IMR-90 (cell line): ENCODE results near the gene ZNF182. TPM values are rescaled to one million over a fixed set of nuclear protein-coding genes. Genes with fewer than 3 reads are reported as not detected.

Source experiments
- ATAC-seq: fragments of 200-7000 bp; cut with Tn5 transposase; 2 replicates; pipeline ENCODE4 v1.9.1; 2020; ENCODE audit warnings: low read depth, mild to moderate bottlenecking, moderate library complexity
- BruUV-seq: library from RNA; stranded (reverse); fragments of 400-500 nt; replicated peaks from 2 replicates; lab custom pipeline; 2021; lab: Mats Ljungman, UMichigan
- CTCF ChIA-PET: fragments of 300-600 bp; formaldehyde crosslinking; extraction: SDS; loops from one replicate; lab custom pipeline; 2021; ENCODE audit warnings: antibody characterized with exemption; lab: Yijun Ruan, JAX
- POLR2A ChIA-PET: fragments of 300-600 bp; sonication (Branson Sonifier 250); formaldehyde crosslinking; loops from one replicate; lab custom pipeline; 2022; ENCODE audit warnings: antibody characterized with exemption; ENCODE audit not compliant: unreplicated experiment; lab: Charles Lee
- DNase-seq: peaks from one replicate; pipeline ENCODE4 v3.0.0; 2013
- H2AFZ ChIP-seq: replicated peaks from 2 replicates; pipeline ENCODE3; 2013; ENCODE audit warnings: low read length, mild to moderate bottlenecking; ENCODE audit not compliant: poor library complexity
- H2AK5ac ChIP-seq: 2 replicates; pipeline ENCODE4 v1.6.1; 2013; ENCODE audit warnings: low read depth, low read length, inconsistent platforms
- H2AK9ac ChIP-seq: replicated peaks from 2 replicates; pipeline ENCODE3; 2013; ENCODE audit warnings: mild to moderate bottlenecking, low read depth, low read length, moderate library complexity; ENCODE audit not compliant: poor library complexity
- H2BK120ac ChIP-seq: 2 replicates; pipeline ENCODE4 v1.6.1; 2013; ENCODE audit warnings: low read depth, low read length, inconsistent platforms
- H2BK15ac ChIP-seq: 3 replicates; pipeline ENCODE4 v1.6.1; 2013; ENCODE audit warnings: low read depth, low read length, inconsistent platforms
- H2BK20ac ChIP-seq: 2 replicates; pipeline ENCODE4 v1.6.1; 2013; ENCODE audit warnings: low read depth, mild to moderate bottlenecking, inconsistent platforms, low read length, moderate library complexity
- H2BK5ac ChIP-seq: 2 replicates; pipeline ENCODE4 v1.6.1; 2013; ENCODE audit warnings: mild to moderate bottlenecking, low read depth, low read length, inconsistent platforms; ENCODE audit not compliant: poor library complexity, severe bottlenecking
- H3K14ac ChIP-seq: replicated peaks from 2 replicates; pipeline ENCODE4 v1.6.1; 2013; ENCODE audit warnings: low read depth, low read length, inconsistent platforms
- H3K18ac ChIP-seq: 2 replicates; pipeline ENCODE4 v1.6.1; 2013; ENCODE audit warnings: low read depth, low read length, control low read depth
- H3K23ac ChIP-seq: 2 replicates; pipeline ENCODE4 v1.6.1; 2013; ENCODE audit warnings: low read depth, low read length, inconsistent platforms
- H3K27ac ChIP-seq: 2 replicates; pipeline ENCODE4 v1.5.1; 2013; ENCODE audit warnings: mild to moderate bottlenecking, control low read depth, low read length; ENCODE audit not compliant: insufficient read depth
- H3K27me3 ChIP-seq: 2 replicates; pipeline ENCODE4 v1.6.1; 2013; ENCODE audit warnings: low read length; ENCODE audit not compliant: control insufficient read depth, insufficient read depth
- H3K36me3 ChIP-seq: 2 replicates; pipeline ENCODE4 v1.6.1; 2013; ENCODE audit warnings: low read length, mixed read lengths; ENCODE audit not compliant: control insufficient read depth, insufficient read depth
- H3K4ac ChIP-seq: 2 replicates; pipeline ENCODE4 v1.6.1; 2013; ENCODE audit warnings: low read depth, low read length, inconsistent platforms
- H3K4me1 ChIP-seq: 2 replicates; pipeline ENCODE4 v1.6.1; 2013; ENCODE audit warnings: low read length, mixed read lengths; ENCODE audit not compliant: control insufficient read depth, insufficient read depth
- H3K4me2 ChIP-seq: 2 replicates; pipeline ENCODE4 v1.6.1; 2013; ENCODE audit warnings: low read depth, mild to moderate bottlenecking, control low read depth, low read length, moderate library complexity
- H3K4me3 ChIP-seq: 2 replicates; pipeline ENCODE4 v1.5.1; 2013; ENCODE audit warnings: low read depth, mild to moderate bottlenecking, control low read depth, low read length, moderate library complexity; ENCODE audit not compliant: insufficient read depth
- H3K56ac ChIP-seq: 2 replicates; pipeline ENCODE4 v1.6.1; 2013; ENCODE audit warnings: low read length, inconsistent platforms; ENCODE audit not compliant: insufficient read depth; ENCODE audit errors: extremely low read depth
- H3K79me1 ChIP-seq, 2 experiments: 2 replicates each; pipeline ENCODE4 v1.6.1; 2013; ENCODE audit warnings: low read length in 2 of 2, inconsistent platforms in 1 of 2, low read depth in 1 of 2
- H3K9ac ChIP-seq: 2 replicates; pipeline ENCODE4 v1.6.1; 2013; ENCODE audit warnings: low read depth, low read length, control low read depth
- H3K9me1 ChIP-seq: 2 replicates; pipeline ENCODE4 v1.6.1; 2013; ENCODE audit warnings: low read length, inconsistent platforms; ENCODE audit not compliant: insufficient read depth
- H3K9me3 ChIP-seq: 2 replicates; pipeline ENCODE4 v1.6.1; 2013; ENCODE audit warnings: low read length; ENCODE audit not compliant: control insufficient read depth, insufficient read depth
- H4K20me1 ChIP-seq: 2 replicates; pipeline ENCODE4 v1.6.1; 2013; ENCODE audit warnings: low read length, inconsistent platforms; ENCODE audit not compliant: insufficient read depth
- H4K5ac ChIP-seq: 2 replicates; pipeline ENCODE4 v1.6.1; 2013; ENCODE audit warnings: mild to moderate bottlenecking, low read depth, low read length, control low read depth
- H4K8ac ChIP-seq, 2 experiments: 2 replicates each; pipeline ENCODE4 v1.6.1; 2013; ENCODE audit warnings: low read depth in 2 of 2, low read length in 2 of 2, control low read depth in 1 of 2, inconsistent platforms in 1 of 2
- H4K91ac ChIP-seq: 2 replicates; pipeline ENCODE4 v1.6.1; 2013; ENCODE audit warnings: low read depth, low read length, inconsistent platforms; ENCODE audit not compliant: insufficient read depth
- BHLHE40 ChIP-seq: fragments of 150-350 bp; IDR thresholded peaks from 2 replicates; pipeline ENCODE4 v1.6.1; 2016; ENCODE audit warnings: mild to moderate bottlenecking, low read depth, low read length
- CEBPB ChIP-seq: IDR thresholded peaks from 2 replicates; pipeline ENCODE4 v1.6.1; 2012; ENCODE audit warnings: low read depth, low read length, improper control_type of control experiment
- CHD1 ChIP-seq: IDR thresholded peaks from 2 replicates; pipeline ENCODE4 v1.6.1; 2012; ENCODE audit warnings: low read depth, low read length, improper control_type of control experiment
- FOS ChIP-seq: fragments of 150-350 bp; IDR thresholded peaks from 2 replicates; pipeline ENCODE4 v1.6.1; 2016; ENCODE audit warnings: low read depth, low read length
- MAFK ChIP-seq: IDR thresholded peaks from 2 replicates; pipeline ENCODE4 v1.6.1; 2012; ENCODE audit warnings: low read depth, low read length, improper control_type of control experiment
- MAZ ChIP-seq: IDR thresholded peaks from 2 replicates; pipeline ENCODE4 v1.6.1; 2012; ENCODE audit warnings: low read depth, mild to moderate bottlenecking, low read length, improper control_type of control experiment, moderate library complexity, borderline replicate concordance
- MXI1 ChIP-seq: IDR thresholded peaks from 2 replicates; pipeline ENCODE4 v1.6.1; 2012; ENCODE audit warnings: low read depth, mild to moderate bottlenecking, low read length, moderate library complexity, borderline replicate concordance
- NFE2L2 ChIP-seq: fragments of 150-350 bp; IDR thresholded peaks from 2 replicates; pipeline ENCODE4 v1.6.1; 2016; ENCODE audit warnings: low read depth, mild to moderate bottlenecking, low read length
- POLR2A ChIP-seq: IDR thresholded peaks from 2 replicates; pipeline ENCODE4 v1.6.1; 2012; ENCODE audit warnings: mild to moderate bottlenecking, low read depth, low read length
- RAD21 ChIP-seq: IDR thresholded peaks from 2 replicates; pipeline ENCODE4 v1.6.1; 2012; ENCODE audit warnings: low read length, improper control_type of control experiment
- RCOR1 ChIP-seq: IDR thresholded peaks from 2 replicates; pipeline ENCODE4 v1.6.1; 2012; ENCODE audit warnings: mild to moderate bottlenecking, low read length, improper control_type of control experiment; ENCODE audit not compliant: insufficient replicate concordance
- RFX5 ChIP-seq: IDR thresholded peaks from 2 replicates; pipeline ENCODE4 v1.8.0; 2012; ENCODE audit warnings: low read depth, mild to moderate bottlenecking, low read length, moderate library complexity
- SMC3 ChIP-seq: fragments of 150-350 bp; IDR thresholded peaks from 2 replicates; pipeline ENCODE4 v1.6.1; 2016; ENCODE audit warnings: low read depth, mild to moderate bottlenecking, antibody characterized with exemption, low read length, moderate library complexity
- WGBS, 2 experiments: methylation state at CpG; one replicate each; pipeline versions ENCODE4 v1.1.5 to v1.1.7; 2013; ENCODE audit warnings: missing lambda C conversion rate in 2 of 2; ENCODE audit not compliant: insufficient read length in 1 of 2; ENCODE audit errors: extremely low coverage in 2 of 2; 5-methylcytosine and 5-hydroxymethylcytosine counted together
- dilution Hi-C: fragments of 300-500 bp; cut with HindIII; formaldehyde crosslinking; loops from one replicate; pipeline ENCODE4 v1.14.3; 2018; ENCODE audit warnings: low sequenced_read_pairs; ENCODE audit not compliant: unreplicated experiment
- in situ Hi-C: fragments of 300-500 bp; cut with MboI; formaldehyde crosslinking; loops from 3 replicates; pipeline ENCODE4 v1.14.3; 2019; ENCODE audit warnings: low sequenced_read_pairs, inconsistent platforms, mixed read lengths
- intact Hi-C: fragments of 100-400 bp; cut with micrococcal nuclease; formaldehyde crosslinking; loops from 2 replicates; pipeline ENCODE4 v1.10.0; 2022
- polyA plus RNA-seq, 3 experiments: library from polyadenylated mRNA; depleted of rRNA; stranded (reverse); fragments of >200 nt; gene quantifications; 2 replicates each; pipeline ENCODE4 v1.2.3, GENCODE V29; 2012; ENCODE audit warnings: low replicate concordance in 1 of 3
- total RNA-seq: library from RNA; depleted of rRNA; stranded (reverse); fragments of >200 nt; gene quantifications from 2 replicates; pipeline ENCODE4 v1.2.3, GENCODE V29; 2012
- TF ChIP-seq, protein P1 (sequence below): conservative IDR thresholded peaks from 2 replicates; pipeline ENCODE4 v1.5.1; 2012; ENCODE audit warnings: mild to moderate bottlenecking, low read depth, low read length, improper control_type of control experiment
- TF ChIP-seq, protein P2 (sequence below): fragments of 150-350 bp; IDR thresholded peaks from 2 replicates; pipeline ENCODE4 v1.6.1; 2016; ENCODE audit warnings: low read depth, mild to moderate bottlenecking, low read length, moderate library complexity, borderline replicate concordance
- TF ChIP-seq, protein P3 (sequence below): fragments of 150-350 bp; IDR thresholded peaks from 2 replicates; pipeline ENCODE4 v1.6.1; 2017; ENCODE audit warnings: mild to moderate bottlenecking, antibody characterized with exemption, low read length, low read depth

The ZNF182 gene
- total and polyA plus RNA-seq, 2 of the 4 experiments (the other 2 are of a cell fraction), result 1.7 to 3.0 TPM

GRCh38 chrX:48003367-48003757 lies 427 bp downstream of the ZNF182 start:
- TF ChIP-seq POLR2A, result no peak
- TF ChIP-seq, protein P1, sequence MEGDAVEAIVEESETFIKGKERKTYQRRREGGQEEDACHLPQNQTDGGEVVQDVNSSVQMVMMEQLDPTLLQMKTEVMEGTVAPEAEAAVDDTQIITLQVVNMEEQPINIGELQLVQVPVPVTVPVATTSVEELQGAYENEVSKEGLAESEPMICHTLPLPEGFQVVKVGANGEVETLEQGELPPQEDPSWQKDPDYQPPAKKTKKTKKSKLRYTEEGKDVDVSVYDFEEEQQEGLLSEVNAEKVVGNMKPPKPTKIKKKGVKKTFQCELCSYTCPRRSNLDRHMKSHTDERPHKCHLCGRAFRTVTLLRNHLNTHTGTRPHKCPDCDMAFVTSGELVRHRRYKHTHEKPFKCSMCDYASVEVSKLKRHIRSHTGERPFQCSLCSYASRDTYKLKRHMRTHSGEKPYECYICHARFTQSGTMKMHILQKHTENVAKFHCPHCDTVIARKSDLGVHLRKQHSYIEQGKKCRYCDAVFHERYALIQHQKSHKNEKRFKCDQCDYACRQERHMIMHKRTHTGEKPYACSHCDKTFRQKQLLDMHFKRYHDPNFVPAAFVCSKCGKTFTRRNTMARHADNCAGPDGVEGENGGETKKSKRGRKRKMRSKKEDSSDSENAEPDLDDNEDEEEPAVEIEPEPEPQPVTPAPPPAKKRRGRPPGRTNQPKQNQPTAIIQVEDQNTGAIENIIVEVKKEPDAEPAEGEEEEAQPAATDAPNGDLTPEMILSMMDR, result no peak
- TF ChIP-seq SMC3, result no peak
- no peak for TF ChIP-seq BHLHE40
- TF ChIP-seq MAZ, result no peak
- no peak for TF ChIP-seq CHD1
- no peak for TF ChIP-seq NFE2L2
- TF ChIP-seq MAFK, result no peak
- TF ChIP-seq RAD21, result no peak
- TF ChIP-seq, protein P2, sequence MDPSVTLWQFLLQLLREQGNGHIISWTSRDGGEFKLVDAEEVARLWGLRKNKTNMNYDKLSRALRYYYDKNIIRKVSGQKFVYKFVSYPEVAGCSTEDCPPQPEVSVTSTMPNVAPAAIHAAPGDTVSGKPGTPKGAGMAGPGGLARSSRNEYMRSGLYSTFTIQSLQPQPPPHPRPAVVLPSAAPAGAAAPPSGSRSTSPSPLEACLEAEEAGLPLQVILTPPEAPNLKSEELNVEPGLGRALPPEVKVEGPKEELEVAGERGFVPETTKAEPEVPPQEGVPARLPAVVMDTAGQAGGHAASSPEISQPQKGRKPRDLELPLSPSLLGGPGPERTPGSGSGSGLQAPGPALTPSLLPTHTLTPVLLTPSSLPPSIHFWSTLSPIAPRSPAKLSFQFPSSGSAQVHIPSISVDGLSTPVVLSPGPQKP, result no peak
- TF ChIP-seq, protein P3, sequence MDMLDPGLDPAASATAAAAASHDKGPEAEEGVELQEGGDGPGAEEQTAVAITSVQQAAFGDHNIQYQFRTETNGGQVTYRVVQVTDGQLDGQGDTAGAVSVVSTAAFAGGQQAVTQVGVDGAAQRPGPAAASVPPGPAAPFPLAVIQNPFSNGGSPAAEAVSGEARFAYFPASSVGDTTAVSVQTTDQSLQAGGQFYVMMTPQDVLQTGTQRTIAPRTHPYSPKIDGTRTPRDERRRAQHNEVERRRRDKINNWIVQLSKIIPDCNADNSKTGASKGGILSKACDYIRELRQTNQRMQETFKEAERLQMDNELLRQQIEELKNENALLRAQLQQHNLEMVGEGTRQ, result no peak
- TF ChIP-seq FOS, result no peak
- no peak for TF ChIP-seq RFX5
- no peak for TF ChIP-seq MXI1
- no peak for TF ChIP-seq RCOR1
- TF ChIP-seq CEBPB, result no peak
- Histone ChIP-seq H2AK9ac (peak overlapping the region; percentile 87), H3K14ac (peak overlapping the region; percentile 94), H4K91ac (peak overlapping the region; percentile 61; the same call in 1 of the 2 replicates), H3K56ac (0 out of 2 replicates have a peak overlapping the region, but pooled peaks have one; percentile 38), H2BK15ac (no peak overlapping the region), H3K4ac (peak overlapping the region; percentile 86), H4K20me1 (no peaks in the 10 kb centered on the region), H3K9ac (peak overlapping the region; percentile 97), H3K4me3 (peak overlapping the region; percentile 91), H3K4me2 (peak overlapping the region; percentile 64), H4K5ac (peak overlapping the region; percentile 91), H4K8ac (peak overlapping the region; percentile 87 to 96), H3K36me3 (no peaks in the 10 kb centered on the region), H3K27me3 (no peaks in the 10 kb centered on the region), H3K9me3 (0 out of 2 replicates have a peak, but pooled peaks cover 2% of the 10 kb centered on the region), H3K9me1 (no peaks in the 10 kb centered on the region), H2AK5ac (no peak overlapping the region), H2BK5ac (no peak overlapping the region), H3K18ac (no peak overlapping the region; the same call in 1 of the 2 replicates), H2BK120ac (0 out of 2 replicates have a peak overlapping the region, but pooled peaks have one; percentile 33), H3K23ac (peak overlapping the region; percentile 41; the same call in 1 of the 2 replicates), H3K4me1 (peaks cover 2% of the 10 kb centered on the region; the same call in 1 of the 2 replicates), H2BK20ac (no peak overlapping the region), H2AFZ (peak overlapping the region; percentile 90), H3K27ac (peak overlapping the region; percentile 92), H3K79me1 (peaks cover 0 to 10% of the 10 kb centered on the region in 2 experiments; a peak in 1 of 4 replicates)
- CTCF ChIA-PET, result no interaction called here
- no TSS peak for BruUV-seq
- POLR2A ChIA-PET, result no interaction called here
- dilution Hi-C loops, result no loop called here
- DNase-seq, result no peak
- 0 to 100% methylated on average over 1 to 2 of the region's 18 CpGs for WGBS, 2 experiments
- intact Hi-C loops, result no loop called here
- no peak for ATAC-seq
- in situ Hi-C loops, result no loop called here
